Esophagus mucosa (tissue), 1 donor: ENCODE data around the gene TEX19. TPM values are rescaled to one million over a fixed set of nuclear protein-coding genes. Genes with fewer than 3 reads are reported as not detected.

ENCODE experiments used
- ATAC-seq: fragments of 200-7000 bp; cut with Tn5 transposase; one replicate; pipeline ENCODE4 v1.9.1; 2020
- total RNA-seq: library from RNA; stranded (reverse); gene quantifications from one replicate; pipeline ENCODE4 v1.2.4, GENCODE V29; 2023
- donor health status: DM: yes; HTN: yes; CAD: no.

Gene TEX19
- total RNA-seq, 1 donor from 2014 or later = not detected

DNA sequence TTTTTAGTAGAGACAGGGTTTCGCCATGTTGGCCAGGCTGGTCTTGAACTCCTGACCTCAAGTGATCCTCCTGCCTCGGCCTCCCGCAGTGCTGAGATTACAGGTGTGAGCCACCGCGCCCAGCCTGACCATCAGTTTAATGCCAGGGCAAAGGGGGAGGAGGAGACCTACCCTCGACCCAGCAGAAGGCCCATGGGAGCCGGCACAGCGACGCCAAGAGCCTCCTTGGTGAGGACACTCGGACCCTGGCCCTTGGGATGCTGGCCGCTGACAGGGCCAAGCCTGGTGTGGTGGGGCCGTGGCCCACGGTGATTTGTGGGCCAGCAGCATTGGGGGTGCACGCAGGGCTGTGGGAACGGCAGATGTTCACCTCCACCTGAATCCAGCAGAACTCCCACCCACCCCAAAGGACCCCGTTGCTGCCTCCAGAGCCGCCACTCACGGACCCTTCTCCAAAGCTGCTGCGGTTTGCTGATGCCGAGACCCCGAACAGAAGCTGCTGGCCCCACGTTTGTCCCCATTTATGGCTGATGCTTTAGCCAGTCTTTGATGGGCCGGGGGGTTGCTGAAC, 32.5 kb downstream of the TEX19 start:
- no peak for ATAC-seq

- no peak for ATAC-seq
Observed at GRCh38 chr17:82392209-82392920, 33.3 kb downstream of the TEX19 start.

DNA sequence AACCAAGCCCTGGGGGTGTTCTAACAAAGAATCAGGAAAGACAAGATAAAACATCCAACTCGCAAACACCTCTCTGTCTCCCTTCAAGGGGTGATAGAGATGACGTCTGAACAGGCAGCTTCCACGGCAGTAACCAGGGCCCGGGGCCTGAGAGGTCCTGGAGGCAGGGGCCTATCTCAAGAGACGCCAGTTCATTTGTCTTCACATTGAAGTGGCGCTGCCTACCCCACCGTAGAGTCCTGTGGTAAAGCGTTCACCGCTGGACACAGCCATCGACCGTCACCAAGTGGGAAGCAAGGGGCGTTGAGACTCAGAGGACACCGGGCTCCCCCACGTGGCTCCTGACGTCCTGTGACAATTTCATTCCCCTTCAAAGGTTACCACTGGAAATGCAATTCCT, 33.9 kb downstream of the TEX19 start:
- ATAC-seq = no peak

DNA sequence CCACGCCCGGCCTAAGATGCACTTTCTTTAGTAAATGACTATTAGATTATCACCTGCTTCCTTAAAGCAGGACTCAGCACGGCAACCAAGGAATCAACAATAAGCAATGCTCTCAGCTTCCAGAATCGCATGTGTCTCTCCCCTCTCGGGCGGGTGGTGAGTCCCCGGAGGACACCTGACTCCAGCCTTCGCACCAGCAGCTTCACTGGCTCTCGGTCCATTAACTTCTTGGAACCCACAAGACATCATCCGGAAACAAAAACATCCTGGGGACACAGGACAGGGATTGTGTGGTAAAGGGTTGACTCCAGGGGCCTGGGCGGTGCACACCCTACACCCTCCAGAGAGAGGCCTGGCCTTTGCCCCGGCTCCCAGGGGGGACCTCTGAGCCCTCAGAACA, 35.2 kb downstream of the TEX19 start:
- no peak for ATAC-seq

- no peak for ATAC-seq
Observed at GRCh38 chr17:82396601-82397435, 37.8 kb downstream of the TEX19 start.

GRCh38 chr17:82397449-82398335, 38.6 kb downstream of the TEX19 start:
- ATAC-seq = peak; percentile 26

GRCh38 chr17:82399041-82399441, 40.0 kb downstream of the TEX19 start:
- no peak for ATAC-seq

DNA sequence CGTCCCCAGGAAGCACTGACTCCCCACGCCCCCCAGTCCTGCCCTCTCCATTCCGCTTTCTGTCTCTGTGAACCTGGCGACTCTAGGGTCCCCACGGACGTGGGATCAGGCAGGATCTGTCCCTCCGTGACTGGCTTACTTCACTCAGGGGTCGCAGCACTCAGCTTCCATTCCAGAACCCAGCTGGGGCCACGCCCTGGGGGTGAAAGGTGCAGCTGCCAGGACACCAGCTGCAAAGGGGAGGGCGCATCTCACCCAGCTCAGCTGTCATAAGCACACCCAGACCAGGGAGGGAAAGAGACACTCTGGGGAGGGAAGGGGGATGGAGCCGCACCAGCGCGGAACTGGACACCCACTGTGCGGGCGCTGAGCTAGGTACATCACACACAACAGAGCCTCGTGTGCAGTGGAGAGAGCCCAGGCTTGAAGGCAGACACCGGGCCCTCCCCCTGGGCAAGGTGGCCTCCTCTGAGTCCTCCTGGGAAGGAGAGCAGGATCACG, 40.6 kb downstream of the TEX19 start:
- ATAC-seq = peak; percentile 19

DNA sequence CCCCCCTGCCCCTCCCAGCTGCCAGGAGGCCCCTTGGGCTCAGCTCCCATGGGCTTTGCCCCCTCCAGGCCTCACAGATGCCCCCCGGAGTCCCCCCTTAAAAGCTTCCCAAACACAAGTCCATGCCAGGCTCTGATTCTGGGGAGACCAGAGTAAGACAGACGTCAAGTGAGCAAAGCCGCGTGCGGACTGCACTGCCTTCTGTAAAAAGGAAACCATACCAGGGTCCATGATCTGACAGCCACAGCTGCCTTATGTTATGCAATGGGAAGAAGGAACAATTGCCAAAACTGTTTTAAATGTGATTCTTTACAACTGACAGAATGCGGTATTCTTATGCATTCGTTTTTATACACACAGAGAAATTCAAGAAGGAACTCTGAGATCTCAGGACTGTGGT, 41.2 kb downstream of the TEX19 start:
- ATAC-seq = no peak

GRCh38 chr17:82400830-82401229, 41.8 kb downstream of the TEX19 start:
- no peak for ATAC-seq

- no peak for ATAC-seq
Observed at GRCh38 chr17:82402865-82403264, 43.8 kb downstream of the TEX19 start.

DNA sequence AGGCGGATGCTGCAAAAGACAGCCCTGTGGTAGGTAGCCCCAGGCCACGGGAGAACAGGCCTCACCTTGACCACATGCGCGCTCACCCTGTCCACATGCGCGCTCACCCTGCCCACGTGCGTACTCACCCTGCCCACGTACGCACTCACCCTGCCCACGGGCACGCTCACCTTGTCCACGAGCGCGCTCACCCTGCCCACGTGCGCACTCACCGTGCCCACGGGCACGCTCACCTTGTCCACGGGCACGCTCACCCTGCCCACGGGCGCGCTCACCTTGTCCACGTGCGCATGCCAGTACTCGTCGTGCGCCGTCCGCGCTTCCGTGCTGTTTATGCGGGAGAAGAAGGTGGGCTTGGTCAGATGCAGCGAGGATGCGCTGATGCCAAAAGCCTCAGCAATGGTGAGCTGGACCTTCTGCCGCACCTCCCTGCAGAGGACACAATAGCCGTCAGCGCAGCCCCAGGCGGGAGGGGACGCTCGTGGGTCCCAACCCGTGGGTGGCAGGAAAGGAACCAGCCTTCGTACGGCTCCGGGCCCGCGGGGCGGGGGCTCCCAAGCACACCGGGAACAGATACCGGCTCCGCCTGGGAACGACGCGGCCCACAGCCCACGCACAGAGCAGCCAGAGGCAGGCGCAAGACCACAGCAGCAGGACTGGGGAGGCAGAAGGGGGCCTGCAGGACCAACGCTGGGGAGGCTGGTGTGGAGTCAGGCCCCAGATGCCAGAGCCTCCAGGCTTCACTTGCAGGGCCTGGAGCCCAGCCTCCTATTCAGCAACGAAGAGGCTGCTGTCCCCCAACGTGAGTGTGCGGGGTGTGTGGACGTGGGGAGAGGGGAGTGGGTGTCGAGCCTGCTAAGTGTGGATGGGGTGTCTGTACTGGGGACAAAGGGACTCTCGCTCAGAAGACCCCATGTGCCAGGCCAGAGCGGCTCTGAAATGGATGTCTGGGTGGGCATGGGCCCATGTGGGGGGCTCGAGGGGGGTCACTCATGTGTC, 44.9 kb downstream of the TEX19 start:
- ATAC-seq = peak; percentile 49

DNA sequence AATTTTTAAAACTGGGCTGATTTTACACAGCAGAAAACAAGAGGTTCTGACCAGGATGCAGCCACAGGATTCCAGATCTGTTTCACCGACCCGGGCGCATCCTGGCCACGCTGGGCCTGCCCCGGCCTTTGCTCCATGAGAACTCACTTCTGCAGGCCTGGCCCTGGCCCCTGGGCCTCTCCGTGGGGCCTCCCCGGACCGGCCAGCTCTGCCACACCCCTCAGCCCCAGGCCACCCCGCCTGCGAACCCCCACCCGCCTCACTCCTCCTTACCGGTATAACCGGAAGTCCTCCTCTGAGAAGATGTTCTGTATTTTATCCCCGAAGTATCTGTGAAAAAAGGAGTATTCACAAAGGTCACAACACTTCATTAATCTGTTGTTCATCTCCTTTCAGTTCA, 46.0 kb downstream of the TEX19 start:
- ATAC-seq = no peak

- ATAC-seq = no peak
Observed at GRCh38 chr17:82406131-82406671, 47.2 kb downstream of the TEX19 start.

DNA sequence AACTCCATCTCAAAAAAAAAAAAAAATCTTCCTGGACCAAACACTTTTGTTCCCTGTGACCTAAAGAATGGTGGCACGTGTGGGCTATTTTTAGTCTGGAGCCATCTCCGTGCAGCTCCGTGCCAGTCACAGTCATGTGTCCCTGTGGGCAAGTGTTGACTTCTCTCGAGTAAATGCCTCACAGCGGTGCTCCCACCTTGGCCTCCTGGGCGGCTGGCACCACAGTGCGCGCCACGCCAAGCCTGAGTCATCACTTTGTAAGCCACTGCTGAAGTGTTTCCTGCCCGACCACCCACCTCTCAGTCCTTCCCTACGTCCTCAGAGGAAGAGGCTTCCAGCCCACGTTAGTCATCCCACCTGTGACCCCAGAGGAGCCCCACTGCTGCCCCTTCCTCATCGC, 48.2 kb downstream of the TEX19 start:
- no peak for ATAC-seq

- no peak for ATAC-seq
Observed at GRCh38 chr17:82408288-82408937, 49.4 kb downstream of the TEX19 start.

GRCh38 chr17:82408938-82409318, 49.9 kb downstream of the TEX19 start:
- no peak for ATAC-seq

DNA sequence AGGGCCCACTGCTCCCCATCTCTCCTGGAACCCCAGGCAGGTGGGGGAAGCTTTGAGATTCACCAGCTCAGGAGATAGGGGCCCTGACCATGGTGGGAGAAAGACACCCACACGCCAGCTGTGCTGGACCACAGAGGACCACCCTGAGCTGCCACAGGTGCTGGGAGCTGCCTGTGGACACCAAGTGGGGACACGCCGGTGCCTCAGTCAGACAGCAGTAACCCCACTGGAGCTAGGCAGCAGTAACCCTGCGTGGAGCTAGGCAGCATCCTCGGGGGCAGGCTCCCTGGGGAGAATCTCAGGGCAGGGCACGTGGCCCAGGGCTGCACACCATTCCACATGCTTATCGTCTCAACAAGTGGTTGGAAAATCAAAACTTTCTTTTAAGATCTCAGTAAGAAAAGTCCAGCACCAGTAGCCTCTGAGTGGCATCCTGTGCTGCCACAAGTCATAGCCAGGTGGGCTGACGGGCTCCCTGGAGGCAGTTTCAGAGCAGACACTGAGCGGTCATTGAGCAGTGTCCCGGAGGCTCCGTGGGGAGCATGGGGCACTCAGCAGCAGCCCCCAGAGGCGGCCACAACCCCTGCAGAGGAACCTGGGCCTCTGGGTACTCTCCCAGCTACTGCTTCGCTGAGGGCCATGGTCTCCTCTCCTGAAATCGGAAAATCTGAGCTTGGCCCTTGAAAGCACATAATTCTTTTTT, 51.1 kb downstream of the TEX19 start:
- ATAC-seq = no peak

DNA sequence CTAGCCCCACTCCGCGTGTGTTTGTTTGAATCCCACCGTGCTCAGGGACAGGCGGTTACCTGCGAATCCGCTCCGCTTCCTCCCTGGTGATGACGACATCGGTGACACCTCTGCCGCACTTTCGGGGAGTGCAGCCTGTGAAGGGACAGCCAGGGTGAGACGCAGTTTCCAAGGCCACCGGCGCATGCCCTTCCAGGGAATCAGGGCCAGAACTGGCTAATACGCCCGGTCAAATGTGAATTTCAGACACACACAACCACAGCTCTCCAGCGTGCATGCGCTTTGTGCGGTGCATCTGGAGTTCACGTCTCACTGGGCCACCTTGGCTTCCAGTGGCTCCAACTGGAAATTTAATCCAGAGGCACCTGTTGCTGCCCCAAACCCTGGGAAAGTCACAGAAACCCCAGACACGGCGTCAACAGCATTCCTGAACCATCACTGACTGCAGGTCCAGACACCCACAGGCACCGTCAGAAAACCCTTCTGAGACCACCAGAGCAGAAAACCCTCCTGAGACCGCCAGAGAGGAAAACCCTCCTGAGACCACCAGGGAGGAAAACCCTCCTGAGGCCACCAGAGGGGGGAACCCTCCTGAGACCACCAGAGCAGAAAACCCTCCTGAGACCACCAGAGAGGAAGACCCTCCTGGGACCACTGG, 52.5 kb downstream of the TEX19 start:
- ATAC-seq = no peak
